HG02943 (cell line): ENCODE data around the gene CYP2S1.
"Not testable (repeated sequence)": the region's sequence is repeated elsewhere in the genome, so short reads cannot be mapped to it uniquely, and the experiment has no call there.

Source experiments
- ATAC-seq: cut with Tn5 transposase; IDR thresholded peaks from one replicate; pipeline ENCODE4 v1.9.1; 2021; ENCODE audit warnings: mild to moderate bottlenecking, low read depth, moderate library complexity; ENCODE audit not compliant: unreplicated experiment

CYP2S1 gene

DNA sequence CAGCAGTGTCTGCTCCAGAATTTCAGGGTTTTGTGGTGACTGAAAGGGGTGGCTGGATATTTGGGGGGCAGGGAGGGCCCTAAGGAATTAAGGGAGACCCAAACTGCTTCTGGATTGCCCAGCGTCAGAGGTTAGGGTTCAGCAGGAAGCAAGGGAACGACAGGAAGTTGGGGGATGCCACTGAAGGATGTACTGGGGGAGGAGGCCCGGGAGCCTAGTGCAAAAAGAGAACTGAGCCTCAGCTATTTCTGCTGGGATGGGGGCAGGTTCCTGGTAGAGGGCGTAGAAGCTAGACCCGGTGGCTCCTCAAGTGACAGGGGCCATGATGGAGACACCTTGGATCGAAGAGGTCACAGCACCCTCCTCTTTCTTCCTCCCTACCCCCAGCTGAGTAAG, 1.1 kb downstream of the CYP2S1 start:
- no peak for ATAC-seq

DNA sequence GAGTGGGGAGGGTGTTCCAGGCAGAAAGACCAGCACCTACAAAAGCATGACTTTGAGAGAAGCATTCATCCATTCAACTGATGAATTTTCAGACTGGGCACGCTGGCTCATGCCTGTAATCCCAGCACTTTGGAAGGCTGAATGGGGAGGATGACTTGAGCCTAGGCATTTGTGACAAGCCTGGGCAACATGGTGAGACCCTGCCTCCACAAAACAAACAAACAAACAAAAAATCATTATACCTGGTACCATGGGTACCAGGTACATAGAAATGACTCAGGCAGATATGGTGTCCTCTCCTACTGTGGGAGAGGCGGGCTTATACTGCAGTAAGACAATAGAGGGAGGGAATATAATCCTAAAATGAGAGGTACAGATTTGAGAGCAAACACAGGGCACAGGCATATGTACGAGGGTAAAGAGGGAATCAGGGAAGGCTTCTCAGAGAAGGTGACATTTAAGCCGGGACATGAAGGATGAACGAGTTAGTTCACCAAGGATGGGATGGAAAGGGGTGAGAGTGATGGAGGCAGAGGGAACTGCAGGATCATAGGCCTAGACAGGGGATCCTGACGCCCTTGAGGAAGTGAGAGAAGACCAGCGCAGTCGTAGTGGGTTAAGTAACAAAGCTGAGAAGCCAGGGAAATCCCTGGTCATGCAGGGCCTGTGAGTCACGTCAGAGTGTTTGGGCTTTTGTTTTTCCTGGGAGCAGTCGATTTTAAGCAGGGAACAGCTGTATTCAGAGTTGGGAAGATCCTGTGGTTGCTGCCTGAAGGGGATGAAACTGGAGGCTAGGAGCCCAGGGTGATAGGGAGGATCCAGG, 2.9 kb downstream of the CYP2S1 start:
- ATAC-seq, result no peak

DNA sequence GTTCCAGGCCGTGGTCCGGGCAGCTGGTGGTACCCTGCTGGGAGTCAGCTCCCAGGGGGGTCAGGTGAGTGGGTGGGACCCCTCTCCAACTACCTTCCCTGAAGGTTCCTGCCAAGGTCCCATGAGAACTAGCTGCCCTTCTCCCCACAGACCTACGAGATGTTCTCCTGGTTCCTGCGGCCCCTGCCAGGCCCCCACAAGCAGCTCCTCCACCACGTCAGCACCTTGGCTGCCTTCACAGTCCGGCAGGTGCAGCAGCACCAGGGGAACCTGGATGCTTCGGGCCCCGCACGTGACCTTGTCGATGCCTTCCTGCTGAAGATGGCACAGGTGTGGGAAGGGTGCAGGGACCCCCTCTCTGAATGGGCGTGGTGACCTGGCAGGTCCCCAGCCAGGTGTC, 5.5 kb downstream of the CYP2S1 start:
- ATAC-seq, result no peak

DNA sequence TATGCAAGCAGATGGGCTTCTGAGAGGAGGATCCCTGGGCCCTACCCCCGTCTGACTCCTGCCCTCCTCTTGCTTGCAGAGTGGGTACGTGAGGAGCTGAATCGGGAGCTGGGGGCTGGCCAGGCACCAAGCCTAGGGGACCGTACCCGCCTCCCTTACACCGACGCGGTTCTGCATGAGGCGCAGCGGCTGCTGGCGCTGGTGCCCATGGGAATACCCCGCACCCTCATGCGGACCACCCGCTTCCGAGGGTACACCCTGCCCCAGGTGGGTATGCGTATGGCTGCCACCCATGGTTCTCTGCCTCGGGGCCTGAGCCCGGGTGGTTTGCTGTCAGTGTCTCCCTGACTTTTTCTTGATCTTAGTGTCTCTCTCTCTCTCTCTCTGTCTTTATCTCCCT, 10.4 kb downstream of the CYP2S1 start:
- no peak for ATAC-seq

DNA sequence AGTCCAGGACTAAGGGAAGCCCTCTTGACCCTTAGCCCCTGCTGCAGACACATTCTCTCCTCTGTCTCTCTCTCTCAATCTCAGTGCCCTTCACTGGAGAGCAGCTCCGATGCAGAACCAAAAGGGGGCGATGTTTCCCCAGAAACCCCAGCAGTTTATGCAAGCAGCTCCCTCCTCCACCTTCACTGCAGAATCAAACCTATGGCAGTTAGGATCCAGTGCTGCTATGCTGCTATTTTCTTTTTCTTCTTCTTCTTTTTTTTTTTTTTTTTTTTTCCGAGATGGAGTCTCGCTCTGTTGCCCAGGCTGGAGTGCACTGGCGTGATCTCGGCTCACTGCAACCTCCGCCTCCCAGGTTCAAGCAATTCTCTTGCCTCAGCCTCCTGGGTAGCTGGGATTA, 11.3 kb downstream of the CYP2S1 start:
- ATAC-seq, result not testable (repeated sequence)

DNA sequence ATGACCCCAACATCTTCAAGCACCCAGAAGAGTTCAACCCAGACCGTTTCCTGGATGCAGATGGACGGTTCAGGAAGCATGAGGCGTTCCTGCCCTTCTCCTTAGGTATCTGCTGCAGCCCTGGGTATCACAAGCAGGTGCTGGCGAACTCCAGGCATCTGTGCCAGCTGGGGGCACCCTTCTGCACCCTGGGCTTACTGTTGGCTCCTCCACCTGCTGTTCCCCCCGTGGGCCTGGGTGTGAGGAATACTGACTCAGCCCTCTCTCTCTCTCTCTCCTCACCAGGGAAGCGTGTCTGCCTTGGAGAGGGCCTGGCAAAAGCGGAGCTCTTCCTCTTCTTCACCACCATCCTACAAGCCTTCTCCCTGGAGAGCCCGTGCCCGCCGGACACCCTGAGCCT, 13.0 kb downstream of the CYP2S1 start:
- no peak for ATAC-seq

DNA sequence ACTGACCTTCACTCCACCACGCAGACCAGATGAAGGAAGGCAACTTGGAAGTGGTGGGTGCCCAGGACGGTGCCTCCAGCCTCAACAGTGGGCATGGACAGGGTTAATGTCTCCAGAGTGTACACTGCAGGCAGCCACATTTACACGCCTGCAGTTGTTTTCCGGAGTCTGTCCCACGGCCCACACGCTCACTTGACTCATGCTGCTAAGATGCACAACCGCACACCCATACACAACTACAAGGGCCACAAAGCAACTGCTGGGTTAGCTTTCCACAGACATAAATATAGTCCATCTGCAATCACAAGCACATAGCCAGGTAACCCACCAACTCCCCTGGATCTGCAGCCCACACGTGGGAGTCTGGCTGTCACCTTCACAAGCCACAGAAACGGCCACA, 13.4 kb downstream of the CYP2S1 start:
- ATAC-seq, result no peak

DNA sequence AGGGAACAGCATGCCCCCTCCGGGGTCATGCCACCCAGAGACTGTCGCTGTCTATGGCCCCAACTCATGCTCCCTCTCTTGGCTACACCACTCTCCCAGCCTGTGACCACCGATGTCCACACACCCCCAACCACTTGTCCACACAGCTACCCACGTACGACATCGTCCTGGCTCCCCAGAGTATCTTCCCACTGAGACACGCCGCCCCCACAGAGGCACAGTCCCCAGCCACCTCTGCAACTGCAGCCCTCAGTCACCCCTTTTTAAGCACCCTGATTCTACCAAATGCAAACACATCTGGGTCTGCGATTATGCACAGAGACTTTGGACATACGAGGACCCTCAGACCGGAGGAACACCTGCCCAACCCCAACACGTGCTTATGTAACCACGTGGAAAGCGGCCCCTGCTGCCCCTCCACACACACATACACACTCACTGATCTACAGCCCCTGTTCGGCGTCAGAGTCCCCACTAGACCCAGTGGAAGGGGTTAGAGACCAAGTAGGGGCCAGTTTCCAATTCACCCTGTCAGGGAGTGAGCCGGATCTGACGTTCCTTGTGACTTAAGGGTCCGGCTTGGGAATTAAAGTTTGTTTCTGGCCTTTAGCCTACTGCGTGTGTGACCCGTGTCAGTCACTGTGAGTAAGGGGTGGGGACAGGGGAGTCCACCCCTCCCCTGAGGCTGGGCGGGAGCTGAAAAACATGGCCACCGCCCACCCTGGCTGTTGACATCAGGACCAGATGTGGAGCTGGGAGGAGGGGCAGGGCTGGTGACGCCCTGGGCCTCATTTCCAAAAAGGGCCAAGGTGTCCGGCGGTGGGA, 14.1 kb downstream of the CYP2S1 start:
- no peak for ATAC-seq

DNA sequence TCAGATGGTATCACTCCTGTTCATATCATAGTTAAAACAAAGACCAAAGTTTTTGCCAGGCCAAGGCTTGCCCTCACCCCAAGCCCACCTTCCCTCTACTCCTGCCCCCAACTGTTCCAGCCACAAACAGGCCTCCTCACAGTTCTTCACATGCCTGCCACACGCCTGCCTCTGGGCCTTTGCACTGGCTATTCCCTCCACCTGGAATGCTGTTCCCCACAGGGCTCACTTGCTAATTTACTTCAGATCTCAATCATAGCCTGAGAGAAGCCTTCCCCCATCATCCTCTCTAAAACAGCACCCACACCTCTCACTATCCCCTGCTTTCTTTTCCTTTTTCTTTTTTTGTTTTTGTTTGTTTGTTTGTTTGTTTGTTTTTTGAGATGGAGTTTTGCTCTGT, 21.1 kb downstream of the CYP2S1 start:
- ATAC-seq, result no peak

DNA sequence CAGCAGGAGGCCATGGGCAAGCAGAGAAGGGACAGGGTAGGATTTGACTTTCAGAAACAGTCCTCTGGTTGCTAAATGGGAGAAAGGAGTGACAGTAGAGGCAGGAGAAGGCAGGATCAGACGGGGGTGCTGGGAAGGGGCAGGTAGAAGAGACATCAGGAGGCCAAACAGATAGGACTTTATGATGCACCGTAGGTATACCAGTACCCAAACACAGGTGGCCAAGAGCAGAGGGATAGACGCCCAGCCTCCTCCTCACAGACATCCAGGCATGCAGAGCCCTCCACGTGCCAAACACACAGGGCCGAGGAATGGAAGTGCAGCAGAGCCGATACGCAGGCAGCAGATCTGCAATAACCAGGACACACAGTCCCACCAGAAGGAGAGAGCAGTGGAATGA, 24.7 kb downstream of the CYP2S1 start:
- no peak for ATAC-seq

DNA sequence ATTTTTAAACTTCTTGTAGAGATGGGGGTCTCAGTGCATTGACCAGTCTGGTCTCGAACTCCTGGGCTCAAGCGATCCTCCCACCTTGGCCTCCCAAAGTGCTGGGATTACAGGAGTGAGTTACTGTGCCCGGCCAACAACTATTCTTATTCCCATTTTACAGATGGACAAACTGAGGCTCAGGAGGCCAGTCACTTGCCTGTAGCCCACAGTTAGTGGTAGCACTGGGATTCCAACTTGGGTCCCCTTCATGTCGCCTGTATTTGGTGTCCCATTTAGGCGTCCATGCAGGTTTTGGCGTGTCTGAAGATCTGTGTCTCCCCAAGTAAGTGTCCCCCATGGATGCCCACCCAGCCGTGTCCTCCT, 25.2 kb downstream of the CYP2S1 start:
- no peak for ATAC-seq

DNA sequence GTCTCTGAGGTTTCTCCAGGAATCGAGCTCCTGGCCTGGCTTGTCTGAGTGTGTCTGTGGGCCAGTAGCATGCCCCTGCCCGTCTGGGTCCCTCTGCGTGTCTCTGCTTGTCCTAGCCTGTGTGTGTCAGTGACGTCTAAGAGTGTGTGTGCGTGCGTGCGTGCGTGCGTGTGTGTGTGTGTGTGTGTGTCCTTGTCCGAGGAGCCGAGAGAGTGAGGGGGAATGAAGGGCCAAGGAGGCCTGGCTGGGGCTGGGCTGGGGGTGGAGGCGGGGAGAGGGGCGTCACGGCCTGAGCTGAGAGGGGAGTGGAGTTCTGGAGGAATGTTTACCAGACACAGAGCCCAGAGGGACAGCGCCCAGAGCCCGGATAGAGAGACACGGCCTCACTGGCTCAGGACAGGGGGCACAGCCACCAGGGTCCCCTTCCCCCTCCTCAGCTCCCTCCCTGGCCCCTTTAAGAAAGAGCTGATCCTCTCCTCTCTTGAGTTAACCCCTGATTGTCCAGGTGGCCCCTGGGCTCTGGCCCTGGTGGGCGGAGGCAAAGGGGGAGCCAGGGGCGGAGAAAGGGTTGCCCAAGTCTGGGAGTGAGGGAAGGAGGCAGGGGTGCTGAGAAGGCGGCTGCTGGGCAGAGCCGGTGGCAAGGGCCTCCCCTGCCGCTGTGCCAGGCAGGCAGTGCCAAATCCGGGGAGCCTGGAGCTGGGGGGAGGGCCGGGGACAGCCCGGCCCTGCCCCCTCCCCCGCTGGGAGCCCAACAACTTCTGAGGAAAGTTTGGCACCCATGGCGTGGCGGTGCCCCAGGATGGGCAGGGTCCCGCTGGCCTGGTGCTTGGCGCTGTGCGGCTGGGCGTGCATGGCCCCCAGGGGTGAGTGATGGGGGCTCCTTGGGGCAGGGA, 25.8 kb downstream of the CYP2S1 start, which contains the start of gene AXL:
AXL (plus strand) TSS at position 609 of the 893 bp plus-strand sequence; CDS start at position 779, 170 bp downstream.
- no peak for ATAC-seq

DNA sequence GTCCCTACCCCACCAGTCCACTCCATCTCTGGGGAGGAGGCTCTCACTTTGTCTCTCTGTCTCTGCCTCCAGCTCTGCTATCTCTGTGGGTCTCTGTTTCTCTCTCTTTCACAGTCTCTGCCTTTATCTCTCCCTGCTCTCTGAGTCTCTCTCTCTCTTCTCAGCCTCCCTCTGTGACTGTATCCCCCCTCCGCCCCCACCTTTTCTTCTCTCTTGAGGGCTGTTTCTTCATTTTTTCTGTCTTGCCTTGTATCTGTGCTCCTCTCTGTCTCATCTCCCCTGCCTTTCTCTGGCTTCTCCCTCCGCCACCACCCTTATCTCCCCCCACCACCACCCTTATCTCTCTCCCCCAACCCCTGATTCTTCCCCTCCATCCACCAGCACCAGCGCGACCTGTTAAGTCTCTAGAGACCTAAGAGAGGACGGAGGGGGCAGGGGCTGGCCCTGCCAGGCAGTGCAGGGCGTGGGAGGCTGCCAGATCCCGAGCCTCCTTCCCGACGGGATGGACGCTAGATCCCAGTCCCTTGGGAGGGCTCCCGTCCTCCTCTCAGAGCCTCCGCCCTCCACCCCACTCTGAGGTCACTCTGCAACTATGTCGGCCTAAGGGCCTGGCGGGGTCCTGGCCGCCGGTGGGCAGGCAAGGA, 27.0 kb downstream of the CYP2S1 start:
- ATAC-seq, result no peak

DNA sequence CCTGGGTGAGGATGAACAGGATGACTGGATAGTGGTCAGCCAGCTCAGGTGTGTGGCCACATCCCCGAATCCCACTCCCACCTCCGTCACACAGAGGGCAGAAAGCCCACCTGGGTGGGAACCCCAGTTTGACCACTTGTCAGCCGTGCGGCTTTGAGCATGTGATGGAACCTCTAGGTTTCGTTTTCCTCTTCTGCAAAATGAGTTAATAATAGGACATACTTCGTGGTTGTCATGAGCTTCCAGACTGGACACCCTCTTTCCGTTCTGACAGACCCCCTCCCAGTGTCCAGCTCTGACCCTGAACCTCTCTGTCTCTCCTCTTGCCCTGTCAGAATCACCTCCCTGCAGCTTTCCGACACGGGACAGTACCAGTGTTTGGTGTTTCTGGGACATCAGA, 27.8 kb downstream of the CYP2S1 start:
- no peak for ATAC-seq

DNA sequence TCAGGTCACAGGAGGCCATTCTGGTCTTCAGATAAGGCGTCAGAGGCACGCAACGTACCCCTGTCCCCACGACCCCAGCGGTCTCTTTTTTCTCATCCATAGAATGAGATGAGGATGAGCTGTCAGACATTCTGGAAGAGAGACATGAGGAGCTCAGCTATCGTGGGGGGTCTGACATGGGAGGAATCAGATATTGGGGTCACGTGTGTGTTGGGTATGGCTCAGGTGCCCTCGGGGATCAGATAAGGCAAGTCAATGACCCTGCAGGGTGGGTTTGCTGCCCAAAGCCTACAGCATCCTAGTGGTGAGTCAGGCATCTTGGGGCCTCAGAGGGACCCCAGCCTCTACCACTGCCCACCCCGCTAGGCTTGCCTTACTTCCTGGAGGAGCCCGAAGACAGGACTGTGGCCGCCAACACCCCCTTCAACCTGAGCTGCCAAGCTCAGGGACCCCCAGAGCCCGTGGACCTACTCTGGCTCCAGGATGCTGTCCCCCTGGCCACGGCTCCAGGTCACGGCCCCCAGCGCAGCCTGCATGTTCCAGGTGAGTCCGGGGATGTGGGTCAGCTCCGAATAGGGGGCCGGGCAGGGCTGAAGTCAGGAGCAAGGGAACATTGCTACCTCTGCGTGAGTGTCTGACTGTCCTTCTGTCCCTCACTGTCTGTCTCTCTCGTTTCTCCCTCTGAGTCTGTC, 28.6 kb downstream of the CYP2S1 start:
- no peak for ATAC-seq

DNA sequence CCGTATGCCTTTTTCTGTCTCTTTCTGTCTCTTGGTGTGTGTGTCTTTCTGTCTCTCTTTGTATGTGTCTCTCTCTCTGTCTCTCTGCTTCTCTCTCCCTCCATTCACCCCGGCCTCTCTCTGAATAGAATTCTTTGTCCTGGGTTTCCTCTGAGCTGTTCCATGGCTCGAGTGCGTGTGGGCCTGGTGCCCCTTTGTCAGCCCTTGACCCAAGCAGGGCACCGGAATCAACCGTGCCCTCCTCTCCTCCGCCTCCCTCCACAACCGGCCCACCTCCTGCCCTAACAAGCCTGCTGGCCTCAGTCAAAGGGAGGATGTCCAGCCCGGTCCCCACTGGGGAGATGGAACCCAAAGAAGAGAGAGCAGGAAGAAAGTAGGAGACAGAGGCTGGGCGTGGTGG, 29.2 kb downstream of the CYP2S1 start:
- ATAC-seq, result no peak

DNA sequence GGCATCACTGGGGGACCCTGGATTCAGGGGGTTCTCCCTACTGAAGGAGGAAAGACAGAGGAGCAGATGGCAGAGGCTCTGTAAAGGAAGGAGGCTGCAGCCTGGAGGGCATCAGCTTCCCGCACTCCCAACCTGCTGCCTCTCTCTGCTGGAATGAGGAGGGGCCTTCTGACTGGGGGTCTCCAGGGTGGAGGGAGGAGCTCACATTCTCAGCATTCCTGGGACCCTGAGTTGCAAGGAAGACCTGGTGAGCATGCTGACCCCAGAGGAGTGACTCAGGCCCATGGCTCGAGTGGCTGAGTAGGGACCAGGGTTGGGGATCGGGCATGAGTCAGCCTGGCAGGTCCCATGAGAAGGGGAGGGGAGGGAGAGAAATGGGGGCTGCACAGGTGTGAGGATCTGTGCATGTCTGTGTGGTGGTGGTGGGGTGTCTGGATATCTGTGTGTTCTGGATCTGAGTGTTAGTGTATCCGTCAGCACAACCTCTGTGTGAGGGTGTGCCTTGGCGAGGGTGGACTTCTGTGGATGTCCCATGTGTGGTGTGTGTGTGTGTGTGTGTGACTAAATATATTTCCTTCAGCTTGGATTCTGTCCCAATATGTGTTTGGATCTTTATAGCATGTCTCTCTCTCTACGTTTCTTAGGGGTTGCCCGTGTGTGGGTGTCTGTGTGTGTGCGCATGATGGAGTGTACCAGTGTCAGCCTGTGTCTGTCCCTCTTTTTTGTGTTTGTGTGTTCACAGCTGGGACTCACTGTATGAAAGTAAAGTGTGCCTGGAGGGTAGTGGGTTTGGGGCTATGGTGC, 30.6 kb downstream of the CYP2S1 start:
- no peak for ATAC-seq

DNA sequence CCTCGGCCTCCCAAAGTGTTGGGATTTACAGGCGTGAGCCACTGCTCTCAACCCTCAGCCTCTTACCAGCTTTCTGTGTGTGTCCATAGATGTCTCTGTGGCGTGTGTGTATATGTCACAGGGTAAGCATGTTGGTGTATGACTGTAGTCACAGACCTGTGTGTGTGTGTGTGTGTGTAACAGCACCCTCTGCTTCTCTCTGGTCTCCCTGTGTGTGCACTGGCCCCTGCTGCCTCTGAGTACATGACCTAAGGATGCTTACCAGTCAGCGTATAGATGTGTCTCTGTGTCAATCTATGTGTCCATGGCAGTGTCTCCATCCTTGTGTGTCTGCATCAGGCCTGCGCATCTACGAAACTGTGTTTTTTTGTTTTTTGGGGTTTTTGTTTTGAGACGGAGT, 31.6 kb downstream of the CYP2S1 start:
- no peak for ATAC-seq
